Measurements from ENCODE around the gene NT5DC1. TPM values are rescaled to one million over a fixed set of nuclear protein-coding genes. Genes with fewer than 3 reads are reported as not detected.
"Not testable (repeated sequence)": the region's sequence is repeated elsewhere in the genome, so short reads cannot be mapped to it uniquely, and the experiment has no call there.

Gene NT5DC1
- total RNA-seq, 2 donors from 2014 or later = 28.4 to 33.9 TPM

DNA sequence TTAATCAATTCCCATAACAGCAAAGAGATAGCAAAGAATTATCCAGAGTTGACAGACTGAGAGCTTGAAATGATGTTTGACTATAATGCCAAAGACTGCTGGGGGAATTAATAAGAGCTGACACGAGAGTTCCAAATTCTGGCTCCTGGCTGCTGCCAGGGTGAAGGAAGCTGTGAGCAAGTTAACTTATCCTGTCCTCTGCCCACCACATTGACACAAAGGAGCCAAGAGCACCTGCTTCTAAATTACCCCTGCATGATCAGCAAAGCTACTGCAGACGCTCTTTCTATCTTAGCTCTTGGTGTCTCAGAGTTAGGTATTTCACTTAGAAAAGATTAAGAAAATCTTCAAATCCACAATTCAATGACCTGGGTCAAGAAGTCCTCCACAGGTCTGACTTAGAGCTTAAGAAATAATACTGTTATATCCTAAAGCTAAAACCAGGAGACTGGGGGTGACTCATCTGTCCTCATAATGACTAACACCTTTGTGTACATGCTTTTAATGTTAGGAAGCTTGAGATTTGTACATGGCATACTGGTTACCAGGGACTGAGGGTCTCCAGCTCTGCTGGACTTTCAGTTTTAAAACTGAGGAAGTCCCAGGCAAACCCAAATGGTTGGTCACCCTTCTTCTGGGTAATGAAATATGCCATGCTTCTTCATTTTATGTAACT, 26.8 kb upstream of the NT5DC1 start:
- H3K4me1 Mint-ChIP-seq (ENCODE audit: low read depth in 2 of 2) = peaks cover 0 to 2% of the 10 kb centered on the region in 2 donors
- H3K9me3 Mint-ChIP-seq = no peaks in the 10 kb centered on the region
- no peak for DNase-seq (ENCODE audit: low spot score)
- H3K4me3 Mint-ChIP-seq = no peak overlapping the region
- H3K36me3 Mint-ChIP-seq = no peaks in the 10 kb centered on the region
- no peak overlapping the region for H3K27ac Mint-ChIP-seq
- ATAC-seq = no peak
- peaks cover 13 to 15% of the 10 kb centered on the region in 2 donors for H3K27me3 Mint-ChIP-seq

DNA sequence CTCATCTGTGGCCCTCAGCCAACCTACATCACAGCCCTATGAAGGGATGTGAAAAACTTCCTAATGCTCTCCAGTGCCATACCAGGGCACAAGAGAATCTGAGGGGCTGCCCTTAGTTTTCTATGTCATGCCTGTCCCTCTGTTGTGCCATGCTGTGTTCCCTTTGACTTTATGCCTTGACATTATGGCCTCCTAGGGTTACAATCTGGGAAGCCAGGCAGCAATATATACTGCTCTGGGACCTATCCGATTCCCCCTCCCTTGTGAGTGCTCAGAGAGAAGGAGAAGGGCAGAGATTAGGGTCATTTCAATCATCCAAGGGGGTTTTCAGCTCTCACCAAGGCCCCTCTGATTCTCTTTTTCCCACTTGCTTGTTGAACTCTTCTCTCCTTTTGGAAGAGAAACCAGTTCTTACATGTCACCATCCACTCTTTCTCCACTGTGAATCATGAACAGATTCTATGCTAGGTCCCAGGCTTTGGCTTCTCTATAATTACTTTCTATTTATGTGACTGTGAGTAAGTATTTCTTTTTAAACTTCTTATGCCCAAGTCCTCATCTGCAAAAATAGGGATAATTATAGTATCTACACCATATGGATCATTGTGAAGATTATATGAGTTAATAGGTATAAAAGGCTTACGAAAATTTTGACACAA, 25.8 kb upstream of the NT5DC1 start:
- Mint-ChIP-seq H3K27me3 (peaks cover 13 to 16% of the 10 kb centered on the region in 2 donors), H3K4me1 (ENCODE audit: low read depth in 2 of 2) (peaks cover 0 to 2% of the 10 kb centered on the region in 2 donors), H3K36me3 (no peaks in the 10 kb centered on the region), H3K9me3 (no peaks in the 10 kb centered on the region), H3K4me3 (no peak overlapping the region), H3K27ac (no peak overlapping the region)
- ATAC-seq = no peak
- DNase-seq (ENCODE audit: low spot score) = no peak

DNA sequence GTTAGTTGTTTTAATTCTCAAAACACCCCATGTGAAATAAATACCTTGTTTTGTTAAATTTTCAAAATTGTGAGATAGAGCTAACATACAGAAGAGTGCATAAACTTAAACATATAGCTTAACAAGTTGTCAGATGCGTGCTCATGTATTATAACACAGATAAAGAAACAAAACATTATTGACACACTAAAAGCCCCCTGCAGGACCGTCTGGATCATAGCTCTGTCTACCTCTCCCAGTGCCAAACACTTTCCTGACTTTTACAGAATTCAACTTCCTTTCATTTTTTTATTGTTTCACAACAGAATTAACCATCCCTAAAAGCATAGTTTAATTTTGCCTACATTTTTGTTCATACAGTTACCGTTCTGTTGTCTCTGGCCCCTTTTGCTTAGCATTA, 22.1 kb upstream of the NT5DC1 start:
- ATAC-seq (no peak), DNase-seq (ENCODE audit: low spot score) (no peak)
- Mint-ChIP-seq H3K27me3 (peaks cover 27 to 34% of the 10 kb centered on the region in 2 donors), H3K4me3 (no peak overlapping the region), H3K9me3 (no peaks in the 10 kb centered on the region), H3K36me3 (no peaks in the 10 kb centered on the region), H3K27ac (no peak overlapping the region), H3K4me1 (ENCODE audit: low read depth in 2 of 2) (no peaks in the 10 kb centered on the region)

DNA sequence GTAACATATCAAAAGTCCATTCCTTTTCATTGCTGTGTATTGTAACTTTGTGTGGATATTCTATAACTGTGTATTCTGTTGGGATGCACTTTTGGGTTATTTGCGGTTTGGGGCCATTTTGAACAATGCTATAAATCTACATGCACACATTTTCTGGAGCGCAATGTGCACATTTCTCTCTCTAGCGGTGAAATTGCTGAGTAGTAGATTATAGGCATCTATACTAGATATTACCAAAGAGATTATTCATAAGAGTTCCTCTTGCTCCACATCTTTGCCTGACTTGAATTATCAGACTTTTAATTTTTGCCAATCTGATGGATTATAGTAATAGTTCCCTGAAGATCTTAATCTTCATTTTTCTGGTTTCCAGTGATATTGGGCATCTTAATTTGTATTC, 21.7 kb upstream of the NT5DC1 start:
- no peaks in the 10 kb centered on the region for H3K9me3 Mint-ChIP-seq
- ATAC-seq (no peak), DNase-seq (ENCODE audit: low spot score) (no peak)
- no peaks in the 10 kb centered on the region for H3K4me1 Mint-ChIP-seq (ENCODE audit: low read depth in 2 of 2)
- H3K36me3 Mint-ChIP-seq = no peaks in the 10 kb centered on the region
- no peak overlapping the region for H3K4me3 Mint-ChIP-seq
- H3K27me3 Mint-ChIP-seq = peaks cover 23 to 34% of the 10 kb centered on the region in 2 donors
- H3K27ac Mint-ChIP-seq = no peak overlapping the region

DNA sequence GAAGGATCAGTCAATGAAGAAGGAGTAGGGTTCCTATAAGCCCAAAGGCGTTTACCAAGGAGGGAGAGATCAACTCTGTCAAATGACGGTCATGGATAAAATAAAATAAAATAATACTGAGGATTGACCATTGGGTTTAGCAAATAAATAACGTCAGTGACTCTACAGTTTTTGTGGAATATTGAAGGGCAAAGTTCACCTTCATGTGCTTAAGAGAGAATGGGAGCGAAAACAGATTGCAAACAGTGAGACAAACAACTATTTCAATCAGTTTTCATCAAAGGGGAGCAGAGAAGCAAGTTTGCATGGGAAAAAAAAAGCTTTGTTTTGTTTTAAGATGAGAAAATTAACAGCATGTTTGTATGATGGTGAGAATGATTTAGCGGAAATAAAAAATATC, 17.6 kb upstream of the NT5DC1 start:
- Mint-ChIP-seq H3K36me3 (no peaks in the 10 kb centered on the region), H3K27me3 (peaks cover 23 to 36% of the 10 kb centered on the region in 2 donors), H3K9me3 (no peaks in the 10 kb centered on the region), H3K27ac (no peak overlapping the region), H3K4me1 (ENCODE audit: low read depth in 2 of 2) (no peaks in the 10 kb centered on the region), H3K4me3 (no peak overlapping the region)
- no peak for DNase-seq (ENCODE audit: low spot score)
- ATAC-seq = no peak

DNA sequence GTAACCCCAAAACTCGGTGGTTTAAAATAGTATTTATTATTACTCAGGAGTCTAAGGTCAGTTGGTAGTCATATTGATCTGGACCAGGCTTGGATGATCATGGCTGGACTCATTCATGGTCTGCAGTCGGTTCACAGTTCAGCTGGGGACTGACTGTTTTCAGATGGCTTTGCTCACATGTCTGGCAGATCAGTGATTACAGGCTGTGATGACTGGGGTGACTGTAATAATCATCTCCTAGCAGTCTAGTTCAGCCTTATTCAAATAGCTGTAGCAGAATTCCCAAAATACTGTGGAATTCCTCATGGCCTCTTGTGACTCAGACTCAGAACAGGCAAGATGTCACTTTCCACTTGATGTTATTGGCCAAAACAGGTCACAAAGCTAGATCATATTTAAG, 16.4 kb upstream of the NT5DC1 start:
- Mint-ChIP-seq H3K4me1 (ENCODE audit: low read depth in 2 of 2) (no peaks in the 10 kb centered on the region), H3K36me3 (no peaks in the 10 kb centered on the region), H3K27me3 (peaks cover 19 to 26% of the 10 kb centered on the region in 2 donors), H3K4me3 (no peak overlapping the region), H3K27ac (no peak overlapping the region), H3K9me3 (no peaks in the 10 kb centered on the region)
- ATAC-seq = no peak
- no peak for DNase-seq (ENCODE audit: low spot score)

DNA sequence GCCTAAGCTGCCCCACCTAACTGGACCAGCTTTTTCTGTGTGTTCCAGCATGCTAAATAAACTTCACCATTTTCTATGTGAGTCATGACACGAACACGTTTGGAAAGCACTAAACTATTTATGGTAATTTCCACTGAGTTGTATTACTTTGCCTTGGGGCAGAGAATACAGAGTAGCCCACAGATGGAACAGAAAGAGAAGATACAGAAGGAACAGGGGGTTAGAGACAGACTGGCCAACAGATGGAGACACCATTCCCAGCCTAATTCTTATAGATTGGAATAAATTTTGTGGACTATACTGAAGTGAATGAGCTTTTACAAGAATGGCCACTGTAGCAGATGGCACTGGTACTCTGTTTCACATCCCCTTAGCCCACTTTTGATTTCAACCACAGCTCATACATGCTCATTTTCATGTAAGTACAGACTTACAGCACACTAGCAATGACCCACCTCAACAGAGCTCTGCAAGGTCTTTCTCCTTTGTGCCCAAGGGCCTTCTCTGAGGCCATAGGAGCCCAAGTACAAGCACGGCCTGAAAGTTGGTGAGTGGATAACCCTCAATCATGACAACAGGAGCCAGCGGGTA, 13.1 kb upstream of the NT5DC1 start:
- Mint-ChIP-seq H3K9me3 (no peaks in the 10 kb centered on the region), H3K36me3 (no peaks in the 10 kb centered on the region), H3K27me3 (peaks cover 12 to 16% of the 10 kb centered on the region in 2 donors), H3K27ac (no peak overlapping the region), H3K4me1 (ENCODE audit: low read depth in 2 of 2) (peaks cover 6 to 7% of the 10 kb centered on the region in 2 donors), H3K4me3 (no peak overlapping the region)
- ATAC-seq = no peak
- no peak for DNase-seq (ENCODE audit: low spot score)

DNA sequence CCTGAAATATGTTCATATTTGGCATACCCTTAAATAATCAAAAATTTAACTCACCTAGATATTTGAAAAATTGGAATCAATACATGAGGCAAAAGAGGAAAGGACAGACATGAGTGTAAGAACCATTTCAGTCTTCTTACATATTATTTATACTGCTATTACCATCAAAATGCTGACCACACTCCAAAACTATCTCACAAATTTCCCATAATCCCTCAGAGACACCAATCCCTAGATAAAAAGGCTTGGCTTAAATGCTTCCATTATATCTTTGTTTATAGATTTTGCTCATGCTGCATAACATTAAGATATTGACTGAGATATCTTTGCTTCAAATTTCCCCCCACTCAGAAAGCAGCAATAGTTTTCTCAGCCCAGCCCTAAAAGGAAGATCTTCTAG, 11.7 kb upstream of the NT5DC1 start:
- H3K4me1 Mint-ChIP-seq (ENCODE audit: low read depth in 2 of 2) = peaks cover 6 to 7% of the 10 kb centered on the region in 2 donors
- H3K4me3 Mint-ChIP-seq = no peak overlapping the region
- no peak overlapping the region for H3K27ac Mint-ChIP-seq
- DNase-seq (ENCODE audit: low spot score) = no peak
- no peak for ATAC-seq
- H3K27me3 Mint-ChIP-seq = peaks cover 8 to 10% of the 10 kb centered on the region in 2 donors
- no peaks in the 10 kb centered on the region for H3K9me3 Mint-ChIP-seq
- H3K36me3 Mint-ChIP-seq = no peaks in the 10 kb centered on the region

- Mint-ChIP-seq H3K9me3 (no peaks in the 10 kb centered on the region), H3K27me3 (peaks cover 0 to 5% of the 10 kb centered on the region in 2 donors), H3K36me3 (no peaks in the 10 kb centered on the region), H3K27ac (no peak overlapping the region), H3K4me1 (ENCODE audit: low read depth in 2 of 2) (peaks cover 6 to 7% of the 10 kb centered on the region in 2 donors), H3K4me3 (no peak overlapping the region)
- peak; percentile 65 to 76 for ATAC-seq
- no peak for DNase-seq (ENCODE audit: low spot score)
These were observed 10.4 kb upstream of the NT5DC1 start for GRCh38 chr6:116090251-116090650.

DNA sequence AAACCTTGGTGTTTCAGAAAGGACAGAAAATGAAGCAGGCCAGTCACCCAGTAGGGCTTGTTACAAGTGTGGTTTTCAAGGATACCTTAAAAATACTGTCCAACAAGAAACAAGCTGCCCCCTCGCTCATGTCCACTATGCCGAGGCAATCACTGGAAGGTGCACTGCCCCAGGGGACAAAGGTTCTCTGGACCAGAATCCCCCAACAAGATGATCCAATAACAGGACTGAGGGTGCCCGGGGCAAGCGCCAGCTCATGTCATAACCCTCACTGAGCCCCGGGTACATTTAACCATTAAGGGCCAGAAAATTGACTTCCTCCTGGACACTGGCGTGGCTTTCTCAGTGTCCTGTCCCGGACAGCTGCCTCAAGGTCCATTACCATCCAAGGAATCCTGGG, 6.6 kb upstream of the NT5DC1 start:
- H3K4me3 Mint-ChIP-seq = no peak overlapping the region
- no peak overlapping the region for H3K27ac Mint-ChIP-seq
- no peaks in the 10 kb centered on the region for H3K9me3 Mint-ChIP-seq
- DNase-seq (ENCODE audit: low spot score) = no peak
- H3K36me3 Mint-ChIP-seq = no peaks in the 10 kb centered on the region
- peaks cover 0 to 5% of the 10 kb centered on the region in 2 donors for H3K27me3 Mint-ChIP-seq
- peaks cover 6 to 7% of the 10 kb centered on the region in 2 donors for H3K4me1 Mint-ChIP-seq (ENCODE audit: low read depth in 2 of 2)
- ATAC-seq = no peak

DNA sequence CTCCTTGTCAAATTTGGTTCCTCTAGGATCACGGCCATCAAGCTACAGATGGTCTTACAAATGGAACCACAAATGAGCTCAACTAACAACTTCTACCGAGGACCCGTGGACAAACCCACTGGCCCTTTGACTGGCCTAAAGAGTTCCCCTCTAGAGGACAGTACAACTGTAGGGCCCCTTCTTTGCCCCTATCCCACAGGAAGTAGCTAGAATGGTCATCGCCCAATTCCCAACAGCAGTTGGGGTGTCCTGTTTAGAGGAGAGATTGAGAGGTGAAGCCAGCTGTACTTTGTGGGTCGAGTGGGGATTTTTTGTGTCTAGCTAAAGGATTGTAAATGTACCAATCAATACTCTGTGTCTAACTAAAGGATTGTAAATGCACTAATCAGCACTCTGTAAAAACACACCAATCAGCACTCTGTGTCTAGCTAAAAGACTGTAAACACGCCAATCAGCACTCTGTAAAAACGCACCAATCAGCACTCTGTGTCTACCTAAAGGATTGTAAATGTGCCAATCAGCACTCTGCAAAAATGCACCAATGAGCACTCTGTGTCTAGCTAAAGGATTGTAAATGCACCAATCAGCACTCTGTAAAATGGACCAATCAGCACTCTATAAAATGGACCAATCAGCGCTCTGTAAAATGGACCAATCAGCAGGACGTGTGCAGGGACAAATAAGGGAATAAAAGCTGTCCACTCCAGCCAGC, 4.4 kb upstream of the NT5DC1 start:
- not testable (repeated sequence) for H3K4me3 Mint-ChIP-seq; ATAC-seq; H3K27me3 Mint-ChIP-seq; H3K9me3 Mint-ChIP-seq; DNase-seq (ENCODE audit: low spot score); H3K27ac Mint-ChIP-seq; H3K4me1 Mint-ChIP-seq (ENCODE audit: low read depth in 2 of 2); H3K36me3 Mint-ChIP-seq

DNA sequence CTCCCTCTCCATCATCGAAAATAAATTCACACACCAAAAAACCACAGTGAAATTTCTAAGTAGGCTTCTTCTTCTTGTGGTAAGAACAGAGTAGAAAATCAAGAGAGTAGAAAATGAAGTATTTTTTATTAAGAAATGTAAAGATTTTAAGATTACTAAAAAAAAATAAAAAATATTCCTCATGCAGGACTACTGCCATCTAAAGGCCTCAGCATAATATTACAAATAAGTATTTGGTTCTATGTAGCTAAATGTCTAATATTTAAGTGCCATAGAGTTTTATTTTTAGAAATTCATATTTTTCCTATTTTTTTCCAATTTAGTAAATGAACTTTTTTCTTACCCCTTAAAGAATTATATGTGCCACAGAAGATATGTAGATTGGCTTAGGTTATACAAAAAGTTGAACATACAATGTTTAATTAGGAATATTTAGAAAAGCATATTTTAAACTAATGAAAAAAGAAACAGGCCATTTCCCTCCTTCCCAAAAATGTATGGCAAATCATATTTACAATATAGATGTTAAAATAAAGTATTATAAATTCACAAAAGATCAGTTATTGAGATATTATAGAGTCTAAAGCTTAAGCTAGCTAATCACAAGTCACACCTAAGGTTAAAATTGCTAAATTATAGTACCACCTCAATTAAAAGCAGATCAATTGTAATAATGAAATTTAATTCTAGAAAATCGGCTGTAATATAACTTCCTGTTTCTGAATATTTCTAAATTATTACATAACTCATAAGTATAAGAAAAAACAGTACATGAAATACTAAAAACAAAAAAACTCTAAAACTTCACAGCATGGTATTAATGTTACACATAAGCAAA, 3.5 kb upstream of the NT5DC1 start:
- DNase-seq (ENCODE audit: low spot score) = no peak
- no peaks in the 10 kb centered on the region for H3K36me3 Mint-ChIP-seq

GRCh38 chr6:116099036-116099435, 1.6 kb upstream of the NT5DC1 start:
- Mint-ChIP-seq H3K27me3 (no peaks in the 10 kb centered on the region), H3K4me3 (peak overlapping the region; percentile 89), H3K27ac (peak overlapping the region in 1 of 2 donors; percentile 68), H3K4me1 (ENCODE audit: low read depth in 2 of 2) (peaks cover 28 to 32% of the 10 kb centered on the region in 2 donors), H3K36me3 (no peaks in the 10 kb centered on the region), H3K9me3 (no peaks in the 10 kb centered on the region)
- DNase-seq (ENCODE audit: low spot score) = no peak
- ATAC-seq = no peak

More for the DNA sequence above, 3.5 kb upstream of the NT5DC1 start:
- H3K27ac Mint-ChIP-seq = no peak overlapping the region
- H3K4me3 Mint-ChIP-seq = no peak overlapping the region
- no peak for ATAC-seq
- peaks cover 15 to 19% of the 10 kb centered on the region in 2 donors for H3K4me1 Mint-ChIP-seq (ENCODE audit: low read depth in 2 of 2)
- H3K9me3 Mint-ChIP-seq = no peaks in the 10 kb centered on the region
- peaks cover 0 to 5% of the 10 kb centered on the region in 2 donors for H3K27me3 Mint-ChIP-seq

All from natural killer cell treated with Interleukin-12 subunit alpha and Interleukin-12 subunit beta and Interleukin-15 and Interleukin-18, amount 100 ng/mL, for 72 hours (primary cell).